DMS79 (cell line): Measurements from ENCODE around the gene SRGAP2C.
"Not testable (repeated sequence)": the region's sequence is repeated elsewhere in the genome, so short reads cannot be mapped to it uniquely, and the experiment has no call there.

ENCODE experiments used
- DNase-seq: peaks from one replicate; lab custom pipeline; 2025; lab: John Stamatoyannopoulos, UW

The SRGAP2C gene

DNA sequence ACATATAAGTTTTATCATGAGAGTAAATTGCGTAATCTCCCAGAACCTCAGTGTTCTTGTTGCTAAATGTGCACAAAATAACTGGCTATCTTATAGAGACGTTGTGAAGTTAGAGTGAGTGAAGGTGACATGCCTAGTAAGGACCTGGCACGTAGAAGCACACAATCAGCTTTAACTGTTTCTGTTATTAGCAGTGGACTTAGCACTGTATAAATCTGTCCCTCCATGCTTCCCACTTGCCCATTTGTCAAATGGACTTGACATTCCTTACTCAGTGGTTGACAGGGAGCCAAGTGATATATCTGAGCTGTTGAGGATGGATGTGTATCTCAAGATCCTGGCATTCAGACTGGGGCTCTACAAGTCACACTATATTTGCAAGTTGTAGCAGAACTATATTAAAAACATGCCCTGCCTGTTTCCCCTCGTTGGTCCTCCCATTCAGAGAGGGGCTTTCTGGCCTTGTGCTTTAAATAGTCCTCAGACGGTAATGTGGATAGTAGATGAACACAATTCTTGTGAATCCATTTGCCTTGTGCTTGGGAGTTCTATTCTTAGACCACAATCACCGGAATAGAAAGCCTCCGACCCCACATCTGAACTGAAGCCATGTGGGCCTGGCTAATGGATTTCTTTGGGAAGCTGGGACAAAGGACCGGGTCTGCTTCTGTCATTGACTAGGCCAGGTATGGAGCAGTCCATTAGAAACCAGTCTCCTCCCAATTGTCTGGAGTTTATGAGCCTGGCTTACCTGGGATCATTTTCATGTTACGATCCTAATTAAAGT, 43.0 kb downstream of the SRGAP2C start:
- DNase-seq = not testable (repeated sequence)

DNA sequence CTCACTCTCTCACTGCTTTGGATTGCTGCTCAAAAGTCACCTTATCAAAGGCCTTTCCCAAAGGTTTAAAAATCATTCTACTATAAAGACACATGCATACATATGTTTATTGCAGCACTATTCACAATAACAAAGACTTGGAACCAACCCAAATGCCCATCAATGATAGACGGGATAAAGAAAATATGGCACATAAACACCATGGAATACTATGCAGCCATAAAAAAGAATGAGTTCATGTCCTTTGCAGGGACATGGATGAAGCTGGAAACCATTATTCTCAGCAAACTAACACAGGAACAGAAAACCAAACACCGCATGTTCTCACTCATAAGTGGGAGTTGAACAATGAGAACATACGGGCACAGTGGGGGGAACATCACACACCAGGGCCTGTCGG, 45.9 kb downstream of the SRGAP2C start:
- DNase-seq = not testable (repeated sequence)

DNA sequence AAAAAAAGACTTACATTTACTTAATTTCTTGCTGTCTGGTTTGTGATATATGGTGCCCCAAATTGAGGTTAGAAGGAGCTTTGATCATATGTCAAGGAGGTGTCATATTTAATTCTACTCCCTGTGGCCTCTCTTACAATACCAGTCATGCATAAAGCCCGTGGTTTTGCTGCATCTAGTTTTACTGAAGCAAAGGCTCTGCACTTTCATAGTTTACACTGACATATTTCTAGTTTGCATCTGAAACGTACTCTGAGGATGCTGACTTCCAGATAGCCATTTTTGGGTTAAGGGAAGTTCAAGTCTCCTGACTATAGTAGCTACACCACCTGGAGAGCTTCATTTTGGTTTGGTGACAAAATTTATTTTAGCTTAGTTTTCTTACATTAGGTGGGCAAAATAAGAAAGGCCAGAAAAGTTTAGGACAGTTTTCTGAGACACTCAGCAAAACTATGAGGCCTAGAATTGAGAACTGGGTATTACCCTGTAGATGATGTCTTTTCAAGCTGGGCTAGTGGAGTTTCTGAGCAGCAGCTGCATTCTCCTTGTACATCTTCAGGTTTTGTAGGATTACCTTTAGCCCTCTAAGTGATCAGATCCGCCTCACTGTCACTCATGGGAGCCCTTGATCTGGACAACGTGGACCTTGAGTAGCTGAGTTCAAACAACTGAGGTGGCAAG, 47.8 kb downstream of the SRGAP2C start:
- DNase-seq = not testable (repeated sequence)

DNA sequence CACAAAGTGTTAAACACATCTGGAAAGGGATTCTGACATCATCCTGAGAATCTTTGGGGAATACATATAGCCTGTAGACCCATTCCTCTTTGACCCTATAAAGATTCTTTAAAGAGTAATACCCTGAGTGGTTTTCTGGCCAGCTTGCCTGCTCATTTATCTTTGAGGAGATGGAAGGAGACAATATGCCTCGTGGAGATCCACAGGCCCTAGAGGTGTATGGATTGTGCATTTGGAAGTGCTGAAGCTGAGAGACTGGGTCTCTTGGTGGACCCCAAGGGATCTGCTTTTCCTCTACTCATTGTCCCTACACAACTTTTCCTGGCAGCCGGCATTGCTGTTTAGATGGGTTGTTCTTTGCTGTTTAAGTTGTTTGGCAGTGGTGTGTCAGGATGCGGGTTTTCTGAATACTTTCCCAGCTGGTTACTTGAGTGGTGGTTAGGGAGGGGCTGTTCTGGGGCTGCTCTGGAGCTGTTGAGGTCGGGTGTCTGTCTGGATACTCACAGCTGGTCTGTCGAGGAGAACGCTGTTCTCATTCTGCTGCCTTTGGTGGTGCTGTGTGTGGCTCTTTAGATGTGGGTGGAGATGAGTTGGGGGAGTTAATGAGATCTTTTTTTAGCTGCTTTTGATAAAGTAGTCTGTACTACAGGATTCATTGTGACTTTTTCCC, 49.5 kb downstream of the SRGAP2C start:
- not testable (repeated sequence) for DNase-seq

DNA sequence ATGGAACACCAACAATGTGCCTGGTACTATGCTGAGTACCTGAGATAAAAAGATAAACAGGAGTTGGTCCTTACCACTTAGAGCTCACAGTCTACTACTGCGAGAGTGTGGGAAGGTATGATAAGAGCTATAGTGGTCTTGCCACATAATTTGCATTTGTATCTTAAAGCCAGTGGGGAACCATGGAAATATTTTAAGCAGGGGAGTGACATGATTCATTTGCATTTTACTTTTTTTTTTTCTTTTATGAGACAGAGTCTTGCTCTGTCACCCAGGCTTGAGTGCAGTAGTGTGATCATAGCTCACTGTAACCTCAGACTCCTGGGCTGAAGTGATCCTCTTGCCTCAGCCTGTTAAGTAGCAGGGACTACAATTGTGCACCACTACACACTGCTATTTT, 53.6 kb downstream of the SRGAP2C start:
- DNase-seq = not testable (repeated sequence)

DNA sequence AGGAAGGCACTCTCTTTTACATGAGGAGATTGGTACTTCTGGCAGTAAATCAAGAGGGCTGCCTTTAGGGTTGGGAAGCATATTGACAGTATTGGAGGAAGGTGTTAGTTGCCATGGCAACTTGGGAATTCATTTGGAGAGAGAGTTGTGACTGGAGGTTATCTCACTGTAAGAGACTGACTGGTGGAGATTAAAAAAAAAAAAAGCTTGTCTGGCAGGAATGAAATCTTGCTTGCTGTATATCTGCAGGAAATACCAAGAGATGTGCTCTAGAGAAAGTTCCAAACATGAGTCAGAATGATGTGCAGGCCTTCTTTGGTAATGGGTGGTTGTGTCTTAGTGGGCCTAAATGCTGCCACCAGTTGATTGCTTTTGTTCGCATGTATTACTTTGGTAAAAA, 59.1 kb downstream of the SRGAP2C start:
- DNase-seq = not testable (repeated sequence)

DNA sequence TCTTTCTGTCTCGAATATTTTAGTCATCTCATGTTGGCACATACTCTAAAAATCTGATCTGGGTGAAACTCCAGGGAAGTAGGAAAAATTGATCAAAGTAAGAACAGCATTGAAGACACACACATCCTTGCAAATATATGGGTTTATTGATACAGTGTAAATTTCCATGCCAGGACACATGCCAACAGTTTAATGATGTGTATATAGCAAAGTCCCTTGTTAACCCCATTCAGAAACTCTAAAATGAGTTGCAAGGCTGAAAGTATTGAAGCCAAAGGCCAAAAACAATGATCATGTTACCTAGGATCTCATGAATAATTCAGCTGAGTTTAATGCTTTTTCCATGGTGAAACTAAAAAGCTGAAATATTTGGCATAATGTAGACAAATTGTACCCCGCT, 61.6 kb downstream of the SRGAP2C start:
- not testable (repeated sequence) for DNase-seq

DNA sequence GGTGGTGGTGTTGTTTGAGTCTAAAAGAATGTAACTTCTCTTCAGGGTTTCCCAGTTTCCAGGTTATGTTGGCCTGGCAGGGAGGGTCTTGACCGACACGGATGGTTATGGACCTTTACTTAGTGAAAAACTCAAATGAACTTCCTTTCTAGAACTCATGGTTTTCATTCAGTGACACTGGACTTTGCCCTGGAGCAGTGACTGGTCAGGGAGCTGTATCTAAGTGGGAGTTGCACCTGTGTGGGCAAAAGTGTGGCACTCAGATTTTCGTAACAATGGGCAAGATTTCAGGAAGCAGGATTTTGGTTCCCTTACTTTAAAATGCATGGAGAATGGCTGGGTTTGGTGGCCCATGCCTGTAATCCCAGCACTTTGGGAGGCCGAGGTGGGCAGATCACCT, 67.9 kb downstream of the SRGAP2C start:
- DNase-seq = not testable (repeated sequence)

DNA sequence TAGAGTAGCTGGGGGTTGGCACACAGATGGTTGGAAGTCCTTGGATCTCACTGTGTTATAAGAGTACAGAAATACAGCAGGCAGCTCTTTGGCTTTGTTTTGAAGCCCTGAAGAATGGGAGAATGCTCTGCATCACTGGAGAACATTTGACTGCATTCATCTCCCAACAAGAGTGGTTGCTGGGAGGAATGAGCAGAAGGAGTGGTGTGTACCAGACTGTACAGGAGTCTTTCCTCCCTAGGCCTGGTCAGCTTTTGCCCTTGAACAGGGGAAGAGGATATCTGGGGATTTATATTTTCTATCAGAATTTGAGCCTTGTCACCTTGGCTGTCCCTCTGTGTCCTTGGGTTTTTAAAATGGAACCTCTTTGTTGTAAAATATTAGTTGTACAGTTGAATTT, 69.8 kb downstream of the SRGAP2C start:
- DNase-seq = not testable (repeated sequence)

DNA sequence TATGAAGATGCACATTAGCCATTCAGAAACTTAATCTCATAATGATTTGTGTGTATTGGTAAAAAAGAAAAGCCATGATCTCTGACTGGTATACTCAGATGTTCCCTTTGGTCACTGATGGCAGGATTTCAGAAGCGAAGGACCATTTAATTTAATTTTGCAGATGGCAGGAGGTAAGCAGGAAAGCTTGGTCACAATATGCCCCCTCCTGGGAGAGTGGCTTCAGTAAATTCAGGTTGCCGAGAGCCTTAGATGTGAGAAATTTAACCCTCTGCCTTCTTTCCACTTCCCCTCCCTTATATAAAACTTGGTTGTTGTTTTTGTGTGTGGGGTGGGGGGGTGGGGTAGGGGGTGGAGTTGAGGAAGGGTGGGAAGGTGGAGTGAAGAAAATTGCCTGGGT, 72.9 kb downstream of the SRGAP2C start:
- not testable (repeated sequence) for DNase-seq

DNA sequence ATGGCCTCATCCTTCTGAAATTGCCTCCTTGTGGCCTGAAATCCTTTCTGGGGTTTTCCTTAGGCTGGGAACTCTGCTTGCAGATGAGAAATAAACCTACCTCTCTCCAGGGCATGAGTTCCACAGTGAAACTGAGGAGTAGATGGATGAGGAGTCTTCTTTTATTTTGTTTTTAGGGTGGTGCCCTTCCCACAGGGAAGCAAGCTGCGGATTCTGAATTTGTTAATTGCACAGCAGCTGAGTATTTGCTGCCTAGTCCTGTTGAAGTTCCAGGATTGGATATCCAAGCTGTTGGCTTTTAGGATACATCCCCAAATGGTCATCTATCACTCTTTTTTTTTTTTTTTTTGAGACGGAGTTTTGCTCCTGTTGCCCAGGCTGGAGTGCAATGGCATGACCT, 73.4 kb downstream of the SRGAP2C start:
- not testable (repeated sequence) for DNase-seq

DNA sequence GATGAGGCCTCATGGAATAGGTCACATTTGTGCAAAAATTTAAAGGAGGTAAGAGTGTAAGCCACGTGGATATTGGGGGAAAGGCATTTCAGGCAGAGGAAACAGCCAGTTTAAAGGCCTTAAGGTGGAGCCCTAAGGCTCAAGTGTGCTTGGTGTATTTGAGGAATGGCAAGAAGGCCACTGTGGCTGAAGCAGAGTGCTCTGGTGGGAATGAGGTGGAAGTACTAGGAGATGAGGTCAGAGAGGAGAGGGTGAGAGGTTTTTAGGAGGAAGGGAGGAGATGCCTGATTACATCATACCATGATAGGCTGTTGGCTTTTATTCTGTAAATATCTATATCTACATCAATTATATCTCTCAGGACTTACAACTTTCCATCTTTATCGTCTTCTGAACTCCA, 75.4 kb downstream of the SRGAP2C start:
- DNase-seq = not testable (repeated sequence)

DNA sequence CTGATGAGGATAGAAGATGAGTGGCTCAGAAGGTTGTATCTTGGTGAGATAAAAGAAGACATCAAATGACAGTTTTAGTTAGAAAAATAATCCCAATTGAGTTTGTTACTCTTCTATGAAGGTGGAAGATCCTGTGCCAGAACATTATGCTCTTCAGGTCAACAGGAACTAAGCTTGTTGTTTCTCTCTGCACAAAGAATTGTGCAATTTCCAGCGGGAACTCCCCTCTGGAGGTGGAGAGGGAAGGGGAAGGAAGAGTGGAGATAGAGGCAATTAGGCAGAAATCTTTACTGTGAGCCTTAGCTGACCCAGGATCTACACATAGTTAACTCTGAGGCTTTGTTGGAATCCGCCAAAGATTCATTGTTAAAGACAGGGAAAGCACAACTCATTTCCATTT, 77.4 kb downstream of the SRGAP2C start:
- not testable (repeated sequence) for DNase-seq

DNA sequence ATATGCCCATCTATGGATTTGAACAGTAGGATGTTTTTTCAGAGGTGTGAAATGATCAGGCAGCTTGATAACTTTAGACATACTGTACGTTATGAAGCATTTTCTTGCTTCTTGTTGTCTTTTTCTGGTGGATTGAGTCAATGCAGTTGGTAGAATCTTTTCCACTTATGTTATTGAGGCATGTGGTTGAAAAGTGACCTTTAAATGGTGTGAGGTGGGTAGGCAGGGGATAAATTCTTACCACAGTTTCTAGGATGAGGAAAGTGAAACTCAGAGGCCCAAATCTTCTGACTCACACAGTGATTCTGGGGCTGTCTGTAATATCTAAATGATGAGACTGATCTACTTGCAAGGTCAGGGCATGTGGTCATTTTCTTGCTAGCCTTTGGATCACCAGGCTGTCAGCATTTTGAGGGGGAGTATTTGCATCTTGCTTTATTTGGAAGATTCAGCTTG, 79.0 kb downstream of the SRGAP2C start:
- not testable (repeated sequence) for DNase-seq

DNA sequence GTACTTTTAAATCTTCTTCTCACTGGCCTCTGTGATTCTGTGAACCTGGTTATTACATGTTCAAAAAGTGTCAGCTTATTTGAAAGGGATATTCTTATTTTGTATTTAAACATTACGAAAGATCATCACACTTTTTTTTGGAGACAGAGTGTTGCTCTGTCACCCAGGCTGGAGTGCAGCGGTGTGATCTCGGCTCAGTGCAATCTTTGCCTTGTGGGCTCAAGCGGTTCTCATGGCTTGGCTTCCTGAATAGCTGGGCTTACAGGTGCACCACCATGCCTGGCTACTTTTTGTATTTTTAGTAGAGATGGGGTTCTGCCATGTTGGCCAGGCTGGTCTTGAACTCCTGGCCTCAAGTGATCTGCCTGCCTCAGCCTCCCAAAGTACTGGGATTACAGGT, 82.3 kb downstream of the SRGAP2C start:
- not testable (repeated sequence) for DNase-seq

DNA sequence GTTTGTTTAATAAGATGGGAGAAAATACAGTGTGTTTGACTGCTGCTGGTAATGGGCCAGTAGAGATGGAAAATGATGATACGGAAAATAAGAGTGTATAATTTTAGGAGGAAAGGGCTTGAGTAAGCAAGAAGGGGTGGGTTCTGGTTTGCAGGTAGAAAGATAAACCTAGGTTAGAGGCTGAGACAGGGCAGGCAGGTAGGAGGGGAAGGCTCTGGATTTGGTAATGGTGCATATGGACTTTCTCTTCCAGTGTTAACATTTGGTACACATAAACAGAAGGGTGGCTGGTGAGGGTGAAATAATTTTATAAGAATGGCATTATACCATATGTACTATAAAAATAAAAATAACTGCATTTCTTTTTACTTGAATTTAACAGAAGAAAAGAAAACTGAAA, 84.5 kb downstream of the SRGAP2C start:
- not testable (repeated sequence) for DNase-seq

DNA sequence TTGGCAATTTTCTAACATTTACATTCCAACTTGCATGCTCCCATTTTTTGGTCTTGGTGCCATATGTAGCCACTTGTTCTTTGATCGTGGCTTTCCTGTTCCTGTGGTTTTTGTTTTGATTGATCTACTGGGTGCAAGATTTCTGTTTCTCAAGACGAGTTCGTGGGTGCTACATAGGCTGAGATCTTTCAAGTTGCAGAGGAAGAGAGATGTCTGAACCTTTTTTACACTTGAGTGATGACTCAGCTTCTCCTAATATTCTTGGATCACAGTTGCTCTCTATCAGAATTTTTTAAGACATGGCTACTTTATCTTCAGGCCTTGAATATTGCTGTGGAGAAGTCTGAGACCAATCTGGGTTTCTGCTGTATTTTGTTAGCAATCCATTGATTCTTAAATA, 85.2 kb downstream of the SRGAP2C start:
- not testable (repeated sequence) for DNase-seq

DNA sequence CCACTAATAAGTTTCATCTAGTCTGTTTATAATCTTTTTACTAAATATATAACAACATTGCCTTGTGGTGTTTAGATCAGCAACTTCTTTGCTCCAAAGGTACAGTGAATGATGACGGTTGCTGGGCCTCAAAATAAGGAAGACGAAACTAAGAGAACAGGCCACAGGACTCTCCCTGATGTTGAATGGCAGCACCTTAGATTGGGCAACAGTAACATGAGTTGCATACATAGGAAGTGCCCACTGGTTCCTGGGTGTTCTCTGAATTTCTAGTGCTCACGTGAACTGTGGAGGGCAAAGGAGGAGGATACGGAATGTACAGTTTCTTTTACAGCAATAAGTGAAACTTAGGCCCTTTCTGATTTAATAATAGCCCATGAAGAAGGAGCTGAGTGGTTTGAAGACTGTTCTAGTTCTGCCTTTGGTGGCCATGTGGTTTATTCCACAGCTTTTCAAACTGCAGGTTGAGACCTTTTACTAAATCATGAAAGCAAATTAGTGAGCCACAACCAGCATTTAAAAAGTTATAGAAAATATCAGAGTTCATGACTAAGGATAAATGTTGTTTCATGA, 86.5 kb downstream of the SRGAP2C start:
- DNase-seq = not testable (repeated sequence)

DNA sequence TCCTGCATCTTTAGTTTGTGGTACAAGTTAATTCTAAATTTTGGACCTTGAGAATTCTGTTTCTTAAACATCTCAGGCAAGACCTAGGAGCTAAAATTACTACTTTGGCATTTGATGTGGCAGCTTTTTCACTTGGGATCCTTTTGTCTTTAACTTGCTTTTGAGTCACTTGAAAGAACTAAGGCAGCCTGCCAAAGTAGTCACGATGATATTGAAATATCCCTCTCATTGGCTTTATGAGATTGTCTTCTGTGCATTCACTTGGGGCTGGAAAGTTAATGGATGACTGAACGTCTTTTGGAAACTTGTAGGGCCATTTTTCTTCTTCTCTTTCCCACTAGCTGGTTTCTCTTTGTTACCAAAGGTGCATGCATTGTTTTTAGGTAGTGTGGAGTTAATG, 90.7 kb downstream of the SRGAP2C start:
- not testable (repeated sequence) for DNase-seq

DNA sequence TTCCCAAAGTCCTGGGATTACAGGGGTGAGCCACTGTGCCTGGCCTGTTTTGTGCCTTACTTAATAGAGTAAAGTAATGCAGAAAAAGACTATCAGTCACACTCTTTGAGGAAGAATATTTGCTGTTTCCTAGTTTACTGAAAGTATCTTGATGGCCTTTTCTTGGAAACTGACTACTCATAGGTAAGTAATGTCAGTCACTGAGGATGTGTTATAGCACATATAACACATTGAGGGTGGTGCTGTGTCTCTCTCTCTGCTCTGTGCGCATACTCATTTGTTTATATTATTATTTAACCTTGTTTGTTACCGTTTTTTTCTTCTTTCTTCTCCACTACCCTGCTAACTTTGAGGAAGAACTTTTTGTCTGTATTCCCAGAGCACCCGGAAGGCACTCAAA, 93.4 kb downstream of the SRGAP2C start:
- not testable (repeated sequence) for DNase-seq

DNA sequence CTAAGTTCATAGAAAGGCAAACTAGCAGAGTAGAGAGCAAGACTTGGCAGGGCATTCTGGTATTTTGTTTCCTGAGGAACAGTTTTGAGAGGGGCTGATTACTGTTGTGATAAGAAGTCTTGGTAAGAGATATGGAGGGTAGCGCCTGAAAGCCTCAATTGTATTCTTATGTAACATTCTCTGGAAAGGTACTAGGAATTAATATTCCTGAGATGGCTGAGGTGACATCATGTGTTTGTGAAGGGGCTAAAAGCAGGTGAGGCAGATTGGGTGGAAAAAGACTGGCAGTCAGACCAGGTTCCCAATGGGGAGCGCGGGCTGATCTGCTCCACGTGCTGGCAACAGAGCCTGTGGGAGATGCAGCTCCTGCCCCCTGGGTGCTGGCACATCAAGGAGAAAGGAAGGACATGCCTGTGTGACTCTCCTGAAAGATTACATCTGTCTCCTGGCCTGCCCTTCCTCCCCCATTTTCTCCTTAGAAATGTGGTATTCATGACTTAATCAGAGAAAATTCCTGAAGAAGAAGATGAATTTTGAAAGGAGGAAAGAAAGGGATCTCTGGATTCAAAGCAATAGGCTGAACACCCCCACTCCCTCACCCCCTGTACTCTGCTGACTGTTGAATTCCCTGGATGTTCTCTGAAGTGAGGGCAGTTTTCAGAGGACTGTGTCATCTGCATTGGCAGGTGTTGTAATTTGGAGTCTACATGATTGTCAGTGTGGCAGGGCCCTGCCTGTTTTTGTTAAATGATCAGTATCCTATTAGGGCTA, 94.2 kb downstream of the SRGAP2C start:
- DNase-seq = not testable (repeated sequence)

DNA sequence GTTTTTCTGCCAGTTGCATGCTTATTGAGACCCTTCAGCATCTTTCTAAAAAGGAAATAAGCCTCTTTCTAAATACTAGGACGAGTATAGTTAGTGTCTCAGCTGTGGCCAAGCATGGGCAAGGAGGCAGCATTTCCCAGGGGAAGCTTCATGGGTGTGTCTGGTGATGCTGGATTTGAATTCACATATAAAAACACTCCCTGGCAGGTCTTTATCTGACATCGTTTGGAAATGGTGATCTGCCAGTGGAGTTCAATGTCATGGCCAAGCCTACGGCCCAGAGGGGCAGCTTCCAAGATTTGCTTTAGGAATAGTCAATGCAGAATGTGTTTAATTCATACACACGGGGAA, 94.7 kb downstream of the SRGAP2C start:
- DNase-seq = not testable (repeated sequence)
